ENCODE data around the gene AK4. TPM values are rescaled to one million over a fixed set of nuclear protein-coding genes. Genes with fewer than 3 reads are reported as not detected.

The AK4 gene
- total RNA-seq, 1 donor from 2014 or later = 4.6 TPM

DNA sequence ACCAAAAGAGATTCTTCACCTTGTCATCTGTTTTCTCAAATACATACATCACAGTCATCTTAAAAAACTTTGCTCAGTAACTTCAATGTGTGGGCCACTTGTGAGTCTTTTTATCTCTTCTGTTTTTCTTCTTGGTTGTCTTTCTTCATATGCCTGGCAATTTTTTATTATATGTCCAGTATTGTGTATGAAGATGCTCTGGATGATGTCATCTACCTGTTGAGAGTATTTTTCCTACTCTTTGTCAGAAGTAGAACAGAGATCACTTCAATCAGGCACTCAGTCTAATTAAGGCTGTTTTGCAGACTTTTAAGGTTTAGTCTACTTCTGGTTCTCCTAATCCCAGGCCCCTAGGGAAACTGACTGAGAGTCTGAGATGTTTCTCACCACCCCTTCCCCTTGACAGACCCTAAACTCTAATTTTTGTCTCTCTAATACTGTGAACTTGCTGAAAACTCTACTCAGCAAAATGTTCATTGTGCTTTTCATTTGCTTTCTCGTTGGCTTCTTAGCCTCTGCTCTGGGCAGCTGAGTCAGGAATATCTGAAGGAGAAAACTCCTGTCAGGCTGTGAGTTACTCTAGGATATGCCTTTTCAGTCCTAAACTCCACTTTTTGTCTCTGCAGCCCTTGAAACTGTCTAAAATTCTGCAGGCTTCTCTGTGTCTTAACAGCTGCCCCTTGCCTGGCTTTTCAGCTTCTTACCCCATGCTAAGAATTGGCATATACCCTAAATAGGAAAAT is 128.4 kb downstream of the AK4 start:
- TF ChIP-seq, protein P1, sequence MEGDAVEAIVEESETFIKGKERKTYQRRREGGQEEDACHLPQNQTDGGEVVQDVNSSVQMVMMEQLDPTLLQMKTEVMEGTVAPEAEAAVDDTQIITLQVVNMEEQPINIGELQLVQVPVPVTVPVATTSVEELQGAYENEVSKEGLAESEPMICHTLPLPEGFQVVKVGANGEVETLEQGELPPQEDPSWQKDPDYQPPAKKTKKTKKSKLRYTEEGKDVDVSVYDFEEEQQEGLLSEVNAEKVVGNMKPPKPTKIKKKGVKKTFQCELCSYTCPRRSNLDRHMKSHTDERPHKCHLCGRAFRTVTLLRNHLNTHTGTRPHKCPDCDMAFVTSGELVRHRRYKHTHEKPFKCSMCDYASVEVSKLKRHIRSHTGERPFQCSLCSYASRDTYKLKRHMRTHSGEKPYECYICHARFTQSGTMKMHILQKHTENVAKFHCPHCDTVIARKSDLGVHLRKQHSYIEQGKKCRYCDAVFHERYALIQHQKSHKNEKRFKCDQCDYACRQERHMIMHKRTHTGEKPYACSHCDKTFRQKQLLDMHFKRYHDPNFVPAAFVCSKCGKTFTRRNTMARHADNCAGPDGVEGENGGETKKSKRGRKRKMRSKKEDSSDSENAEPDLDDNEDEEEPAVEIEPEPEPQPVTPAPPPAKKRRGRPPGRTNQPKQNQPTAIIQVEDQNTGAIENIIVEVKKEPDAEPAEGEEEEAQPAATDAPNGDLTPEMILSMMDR (IDR thresholded peaks at IDR 0.05) = no peak
- no peak for DNase-seq
- no peaks in the 10 kb centered on the region for H3K9me3 ChIP-seq

DNA sequence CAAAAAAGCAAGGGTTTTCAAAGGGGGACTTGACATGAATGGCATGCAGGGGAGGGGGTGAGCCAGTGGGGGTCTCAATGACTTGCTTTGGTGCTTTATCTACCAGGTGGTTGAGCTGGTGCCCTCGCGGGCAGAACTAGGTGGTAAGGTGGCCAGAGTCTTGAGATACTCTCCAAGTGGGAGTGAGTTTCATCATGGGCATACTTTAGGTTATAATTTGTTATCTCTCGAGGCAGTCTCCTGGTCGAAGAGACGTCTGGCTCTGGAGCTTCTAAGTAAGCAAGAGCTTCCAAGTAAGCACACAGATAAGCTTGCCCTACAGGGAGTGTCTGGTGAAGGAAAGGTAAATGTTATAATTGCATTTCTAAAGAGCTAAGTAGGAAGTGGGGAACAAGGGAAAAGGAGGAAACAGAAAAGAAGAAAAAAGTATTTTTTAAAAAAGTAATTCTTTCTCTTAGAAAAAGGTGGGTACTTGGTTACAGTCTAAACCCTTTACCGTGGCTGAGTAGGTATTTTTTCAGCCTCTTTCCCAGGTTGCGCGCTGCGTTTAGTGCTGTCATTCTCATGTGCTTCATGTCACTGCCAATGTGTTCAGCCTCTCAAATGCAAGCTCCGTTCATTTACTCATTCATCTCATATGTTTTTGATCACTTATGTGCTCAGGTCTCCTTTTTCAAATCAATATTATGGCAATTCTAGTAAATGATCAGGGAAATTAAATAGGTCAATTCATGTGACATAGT is 129.8 kb downstream of the AK4 start:
- no peak overlapping the region for H3K27ac ChIP-seq
- H3K4me3 ChIP-seq = no peak overlapping the region
- intact Hi-C loops (cut with DNase I) = no loop called here
- ATAC-seq = no peak
- DNase-seq = no peak
- no peaks in the 10 kb centered on the region for H3K4me1 ChIP-seq
- H3K27me3 ChIP-seq = no peaks in the 10 kb centered on the region
- H3K36me3 ChIP-seq = no peaks in the 10 kb centered on the region
- TF ChIP-seq, protein P1 (IDR thresholded peaks at IDR 0.05) = no peak
- H3K9me3 ChIP-seq = no peaks in the 10 kb centered on the region

More for the DNA sequence above, 128.4 kb downstream of the AK4 start:
- Histone ChIP-seq H3K4me3 (no peak overlapping the region), H3K27me3 (no peaks in the 10 kb centered on the region), H3K36me3 (no peaks in the 10 kb centered on the region), H3K4me1 (no peaks in the 10 kb centered on the region), H3K27ac (no peak overlapping the region)
- intact Hi-C loops (cut with DNase I) = no loop called here
- no peak for ATAC-seq

DNA sequence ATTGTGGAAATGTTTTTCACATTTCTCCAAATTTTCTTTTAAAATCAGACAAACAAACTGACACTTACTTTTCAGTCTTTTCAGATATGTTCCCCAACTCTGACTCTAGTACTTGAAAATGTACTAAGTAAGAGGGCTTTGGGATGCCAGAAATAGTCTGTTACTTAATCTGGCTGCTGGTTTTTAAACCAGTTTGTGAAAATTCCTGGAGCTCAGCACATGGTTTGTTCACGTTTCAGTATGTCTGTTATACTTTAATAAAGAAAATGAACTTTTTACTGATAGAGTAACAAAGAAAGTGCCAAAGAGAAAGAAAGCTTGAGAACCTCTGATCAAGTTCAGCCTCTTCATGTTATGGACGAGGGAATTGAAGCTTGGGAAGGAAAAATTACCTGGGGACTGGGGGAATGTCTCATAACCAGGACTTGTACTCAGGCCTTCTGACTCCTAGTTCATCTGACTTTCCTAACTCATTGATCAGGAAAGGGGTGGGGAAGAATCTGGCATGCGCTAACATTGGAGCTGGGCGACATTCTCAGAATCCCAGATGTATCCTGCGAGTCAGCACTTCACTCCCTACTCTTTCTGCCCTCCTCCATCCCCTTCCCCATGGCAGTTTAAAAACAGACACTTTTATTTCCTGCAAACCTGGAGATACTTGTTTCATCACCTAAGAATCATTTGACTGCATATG is 130.5 kb downstream of the AK4 start:
- Histone ChIP-seq H3K36me3 (no peaks in the 10 kb centered on the region), H3K27me3 (no peaks in the 10 kb centered on the region), H3K27ac (no peak overlapping the region), H3K4me3 (peak overlapping the region; percentile 3), H3K9me3 (no peaks in the 10 kb centered on the region), H3K4me1 (no peaks in the 10 kb centered on the region)
- ATAC-seq (no peak), DNase-seq (no peak)
- TF ChIP-seq, protein P1 (IDR thresholded peaks at IDR 0.05) = no peak
- intact Hi-C loops (cut with DNase I) = no loop called here

DNA sequence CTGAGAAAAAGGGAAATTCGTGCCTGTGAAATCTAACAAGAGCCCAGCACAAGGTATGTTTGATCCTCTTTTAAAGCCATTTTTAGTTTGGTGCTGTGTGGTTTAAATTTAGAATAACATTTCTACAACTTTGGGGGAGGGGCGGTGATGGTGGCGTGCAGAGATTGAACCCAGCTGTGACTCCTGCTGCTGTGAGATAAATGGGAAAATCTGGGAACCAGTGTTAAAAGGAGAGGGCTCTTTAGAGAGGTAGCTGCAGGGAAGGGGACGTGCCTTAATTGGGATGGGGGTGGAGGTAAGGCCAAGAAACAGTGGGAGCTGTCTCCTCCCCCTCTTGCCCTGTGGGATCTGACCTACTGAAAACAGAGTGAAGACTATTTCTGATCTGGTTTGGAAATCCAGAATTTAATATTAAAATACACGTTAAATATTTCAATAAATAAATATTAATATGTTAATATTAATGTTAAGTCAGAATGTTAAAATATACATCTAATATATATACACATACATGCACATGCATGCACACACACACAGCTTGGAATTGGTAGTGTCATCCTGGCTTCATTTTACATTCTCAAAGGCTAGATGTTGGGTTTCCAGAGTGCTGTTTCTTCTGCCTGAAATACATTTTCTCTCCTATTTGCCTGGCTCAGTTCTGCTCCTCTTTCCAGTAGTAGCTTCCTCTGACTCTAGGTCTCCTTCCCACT is 131.2 kb downstream of the AK4 start:
- TF ChIP-seq, protein P1 (IDR thresholded peaks at IDR 0.05) = no peak
- H3K27ac ChIP-seq = no peak overlapping the region
- no peaks in the 10 kb centered on the region for H3K36me3 ChIP-seq
- intact Hi-C loops (cut with DNase I) = no loop called here
- H3K9me3 ChIP-seq = no peaks in the 10 kb centered on the region
- no peaks in the 10 kb centered on the region for H3K4me1 ChIP-seq
- no peak for ATAC-seq
- DNase-seq = no peak
- H3K4me3 ChIP-seq = peak overlapping the region; percentile 3
- no peaks in the 10 kb centered on the region for H3K27me3 ChIP-seq

Other genes starting within 250 kb of the AK4 start
- 152 TPM for gene JAK1, start 181.7 kb upstream of the AK4 start, total RNA-seq
- gene DNAJC6, start 161.3 kb downstream of the AK4 start, total RNA-seq = 6.6 TPM

Data from upper lobe of right lung (tissue), 1 donor.